IMR-90 (cell line): ENCODE results near the gene EFCAB3. TPM values are rescaled to one million over a fixed set of nuclear protein-coding genes. Genes with fewer than 3 reads are reported as not detected.
"Not testable (repeated sequence)": the region's sequence is repeated elsewhere in the genome, so short reads cannot be mapped to it uniquely, and the experiment has no call there.

Source experiments
- ATAC-seq: fragments of 200-7000 bp; cut with Tn5 transposase; 2 replicates; pipeline ENCODE4 v1.9.1; 2020; ENCODE audit warnings: low read depth, mild to moderate bottlenecking, moderate library complexity
- BruUV-seq: library from RNA; stranded (reverse); fragments of 400-500 nt; replicated peaks from 2 replicates; lab custom pipeline; 2021; lab: Mats Ljungman, UMichigan
- CTCF ChIA-PET: fragments of 300-600 bp; formaldehyde crosslinking; extraction: SDS; loops from one replicate; lab custom pipeline; 2021; ENCODE audit warnings: antibody characterized with exemption; lab: Yijun Ruan, JAX
- POLR2A ChIA-PET: fragments of 300-600 bp; sonication (Branson Sonifier 250); formaldehyde crosslinking; loops from one replicate; lab custom pipeline; 2022; ENCODE audit warnings: antibody characterized with exemption; ENCODE audit not compliant: unreplicated experiment; lab: Charles Lee
- DNase-seq: peaks from one replicate; pipeline ENCODE4 v3.0.0; 2013
- H2AFZ ChIP-seq: replicated peaks from 2 replicates; pipeline ENCODE3; 2013; ENCODE audit warnings: low read length, mild to moderate bottlenecking; ENCODE audit not compliant: poor library complexity
- H2AK5ac ChIP-seq: 2 replicates; pipeline ENCODE4 v1.6.1; 2013; ENCODE audit warnings: low read depth, low read length, inconsistent platforms
- H2AK9ac ChIP-seq: replicated peaks from 2 replicates; pipeline ENCODE3; 2013; ENCODE audit warnings: mild to moderate bottlenecking, low read depth, low read length, moderate library complexity; ENCODE audit not compliant: poor library complexity
- H2BK120ac ChIP-seq: 2 replicates; pipeline ENCODE4 v1.6.1; 2013; ENCODE audit warnings: low read depth, low read length, inconsistent platforms
- H2BK15ac ChIP-seq: 3 replicates; pipeline ENCODE4 v1.6.1; 2013; ENCODE audit warnings: low read depth, low read length, inconsistent platforms
- H2BK20ac ChIP-seq: 2 replicates; pipeline ENCODE4 v1.6.1; 2013; ENCODE audit warnings: low read depth, mild to moderate bottlenecking, inconsistent platforms, low read length, moderate library complexity
- H2BK5ac ChIP-seq: 2 replicates; pipeline ENCODE4 v1.6.1; 2013; ENCODE audit warnings: mild to moderate bottlenecking, low read depth, low read length, inconsistent platforms; ENCODE audit not compliant: poor library complexity, severe bottlenecking
- H3K14ac ChIP-seq: replicated peaks from 2 replicates; pipeline ENCODE4 v1.6.1; 2013; ENCODE audit warnings: low read depth, low read length, inconsistent platforms
- H3K18ac ChIP-seq: 2 replicates; pipeline ENCODE4 v1.6.1; 2013; ENCODE audit warnings: low read depth, low read length, control low read depth
- H3K23ac ChIP-seq: 2 replicates; pipeline ENCODE4 v1.6.1; 2013; ENCODE audit warnings: low read depth, low read length, inconsistent platforms
- H3K27ac ChIP-seq: 2 replicates; pipeline ENCODE4 v1.5.1; 2013; ENCODE audit warnings: mild to moderate bottlenecking, control low read depth, low read length; ENCODE audit not compliant: insufficient read depth
- H3K27me3 ChIP-seq: 2 replicates; pipeline ENCODE4 v1.6.1; 2013; ENCODE audit warnings: low read length; ENCODE audit not compliant: control insufficient read depth, insufficient read depth
- H3K36me3 ChIP-seq: 2 replicates; pipeline ENCODE4 v1.6.1; 2013; ENCODE audit warnings: low read length, mixed read lengths; ENCODE audit not compliant: control insufficient read depth, insufficient read depth
- H3K4ac ChIP-seq: 2 replicates; pipeline ENCODE4 v1.6.1; 2013; ENCODE audit warnings: low read depth, low read length, inconsistent platforms
- H3K4me1 ChIP-seq: 2 replicates; pipeline ENCODE4 v1.6.1; 2013; ENCODE audit warnings: low read length, mixed read lengths; ENCODE audit not compliant: control insufficient read depth, insufficient read depth
- H3K4me2 ChIP-seq: 2 replicates; pipeline ENCODE4 v1.6.1; 2013; ENCODE audit warnings: low read depth, mild to moderate bottlenecking, control low read depth, low read length, moderate library complexity
- H3K4me3 ChIP-seq: 2 replicates; pipeline ENCODE4 v1.5.1; 2013; ENCODE audit warnings: low read depth, mild to moderate bottlenecking, control low read depth, low read length, moderate library complexity; ENCODE audit not compliant: insufficient read depth
- H3K56ac ChIP-seq: 2 replicates; pipeline ENCODE4 v1.6.1; 2013; ENCODE audit warnings: low read length, inconsistent platforms; ENCODE audit not compliant: insufficient read depth; ENCODE audit errors: extremely low read depth
- H3K79me1 ChIP-seq, 2 experiments: 2 replicates each; pipeline ENCODE4 v1.6.1; 2013; ENCODE audit warnings: low read length in 2 of 2, inconsistent platforms in 1 of 2, low read depth in 1 of 2
- H3K9ac ChIP-seq: 2 replicates; pipeline ENCODE4 v1.6.1; 2013; ENCODE audit warnings: low read depth, low read length, control low read depth
- H3K9me1 ChIP-seq: 2 replicates; pipeline ENCODE4 v1.6.1; 2013; ENCODE audit warnings: low read length, inconsistent platforms; ENCODE audit not compliant: insufficient read depth
- H3K9me3 ChIP-seq: 2 replicates; pipeline ENCODE4 v1.6.1; 2013; ENCODE audit warnings: low read length; ENCODE audit not compliant: control insufficient read depth, insufficient read depth
- H4K20me1 ChIP-seq: 2 replicates; pipeline ENCODE4 v1.6.1; 2013; ENCODE audit warnings: low read length, inconsistent platforms; ENCODE audit not compliant: insufficient read depth
- H4K5ac ChIP-seq: 2 replicates; pipeline ENCODE4 v1.6.1; 2013; ENCODE audit warnings: mild to moderate bottlenecking, low read depth, low read length, control low read depth
- H4K8ac ChIP-seq, 2 experiments: 2 replicates each; pipeline ENCODE4 v1.6.1; 2013; ENCODE audit warnings: low read depth in 2 of 2, low read length in 2 of 2, control low read depth in 1 of 2, inconsistent platforms in 1 of 2
- H4K91ac ChIP-seq: 2 replicates; pipeline ENCODE4 v1.6.1; 2013; ENCODE audit warnings: low read depth, low read length, inconsistent platforms; ENCODE audit not compliant: insufficient read depth
- WGBS, 2 experiments: methylation state at CpG; one replicate each; pipeline versions ENCODE4 v1.1.5 to v1.1.7; 2013; ENCODE audit warnings: missing lambda C conversion rate in 2 of 2; ENCODE audit not compliant: insufficient read length in 1 of 2; ENCODE audit errors: extremely low coverage in 2 of 2; 5-methylcytosine and 5-hydroxymethylcytosine counted together
- dilution Hi-C: fragments of 300-500 bp; cut with HindIII; formaldehyde crosslinking; loops from one replicate; pipeline ENCODE4 v1.14.3; 2018; ENCODE audit warnings: low sequenced_read_pairs; ENCODE audit not compliant: unreplicated experiment
- in situ Hi-C: fragments of 300-500 bp; cut with MboI; formaldehyde crosslinking; loops from 3 replicates; pipeline ENCODE4 v1.14.3; 2019; ENCODE audit warnings: low sequenced_read_pairs, inconsistent platforms, mixed read lengths
- intact Hi-C: fragments of 100-400 bp; cut with micrococcal nuclease; formaldehyde crosslinking; loops from 2 replicates; pipeline ENCODE4 v1.10.0; 2022
- polyA plus RNA-seq, 3 experiments: library from polyadenylated mRNA; depleted of rRNA; stranded (reverse); fragments of >200 nt; gene quantifications; 2 replicates each; pipeline ENCODE4 v1.2.3, GENCODE V29; 2012; ENCODE audit warnings: low replicate concordance in 1 of 3
- total RNA-seq: library from RNA; depleted of rRNA; stranded (reverse); fragments of >200 nt; gene quantifications from 2 replicates; pipeline ENCODE4 v1.2.3, GENCODE V29; 2012

The EFCAB3 gene
- total and polyA plus RNA-seq, 2 of the 4 experiments (the other 2 are of a cell fraction), result not detected

DNA sequence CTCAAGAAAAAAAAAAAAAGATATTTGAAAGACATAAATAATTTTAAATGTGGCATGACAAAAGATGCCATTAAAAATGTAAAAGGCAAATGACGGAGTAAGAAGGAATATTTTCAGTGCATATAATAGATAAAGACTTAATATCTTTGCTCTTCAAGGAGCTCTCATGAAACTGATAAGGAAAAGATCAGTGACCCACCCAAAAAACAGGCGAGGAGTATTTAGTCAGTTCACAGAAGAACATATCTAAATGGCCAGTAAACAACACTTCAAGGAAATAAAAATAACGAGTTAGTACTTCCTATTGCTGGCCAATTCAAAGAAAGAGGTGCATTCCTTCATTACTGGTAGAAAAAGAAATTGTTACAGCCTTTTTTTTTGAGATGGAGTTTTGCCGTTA lies 65.4 kb downstream of the EFCAB3 start:
- H3K4ac ChIP-seq, H3K56ac ChIP-seq, H3K9me3 ChIP-seq, H2BK120ac ChIP-seq, ATAC-seq, BruUV-seq, H4K5ac ChIP-seq, H2BK15ac ChIP-seq, H4K91ac ChIP-seq, H4K8ac ChIP-seq, H3K9me1 ChIP-seq, H3K27ac ChIP-seq, H2BK5ac ChIP-seq, H3K4me1 ChIP-seq, intact Hi-C loops, DNase-seq, POLR2A ChIA-PET, H4K20me1 ChIP-seq, in situ Hi-C loops, H3K4me2 ChIP-seq, H3K14ac ChIP-seq, H3K27me3 ChIP-seq, H3K79me1 ChIP-seq, H3K4me3 ChIP-seq, H3K23ac ChIP-seq, H2AK9ac ChIP-seq, H2AFZ ChIP-seq, H2AK5ac ChIP-seq, H3K18ac ChIP-seq, dilution Hi-C loops, H2BK20ac ChIP-seq, H3K9ac ChIP-seq: not testable (repeated sequence)
- 100% methylated on average over 1 of the region's 4 CpGs; no CpG with 5 or more reads in 1 of the 2 experiments for WGBS, 2 experiments
- CTCF ChIA-PET, result interaction anchor here (0.6 kb wide), 1 partner anchor 128 kb away, joined by 6 read pairs; no protein-coding TSS in a partner anchor
- peaks cover 30% of the 10 kb centered on the region for H3K36me3 ChIP-seq

DNA sequence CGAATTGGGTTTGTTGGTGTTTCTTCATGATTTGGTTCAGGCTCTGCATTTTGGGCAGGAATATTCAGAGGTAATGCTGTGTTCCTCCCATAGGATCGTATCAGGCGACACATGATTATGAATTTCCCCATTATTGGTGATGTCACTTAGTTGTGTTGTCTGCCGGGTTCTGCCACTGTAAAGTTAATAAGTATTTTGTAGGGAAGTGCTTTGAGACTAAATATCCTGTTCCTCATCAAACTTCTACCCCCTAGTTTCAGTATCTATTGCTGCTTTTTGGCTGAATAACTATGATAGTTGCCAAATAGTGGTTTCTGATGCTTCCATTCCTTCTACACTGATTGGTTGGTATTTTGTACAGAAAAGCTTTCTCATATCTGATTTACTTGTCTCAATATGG lies 71.8 kb downstream of the EFCAB3 start:
- H3K9ac ChIP-seq, H3K9me1 ChIP-seq, H3K14ac ChIP-seq, intact Hi-C loops, H3K36me3 ChIP-seq, H3K9me3 ChIP-seq, H3K18ac ChIP-seq, CTCF ChIA-PET, H3K4me2 ChIP-seq, H4K5ac ChIP-seq, H2BK5ac ChIP-seq, H3K4me3 ChIP-seq, H2AK5ac ChIP-seq, H3K79me1 ChIP-seq, POLR2A ChIA-PET, H2AFZ ChIP-seq, H3K56ac ChIP-seq, H2BK20ac ChIP-seq, H3K27ac ChIP-seq, in situ Hi-C loops, H2BK15ac ChIP-seq, ATAC-seq, BruUV-seq, dilution Hi-C loops, H4K91ac ChIP-seq, H4K20me1 ChIP-seq, H3K27me3 ChIP-seq, H3K4ac ChIP-seq, H3K4me1 ChIP-seq, H2BK120ac ChIP-seq, H4K8ac ChIP-seq, H2AK9ac ChIP-seq, DNase-seq, H3K23ac ChIP-seq: not testable (repeated sequence)
- no CpG with 5 or more reads among the region's 4 CpGs for WGBS, 2 experiments
